GM23338 (cell line): ENCODE data around the gene C14orf93. TPM values are rescaled to one million over a fixed set of nuclear protein-coding genes. Genes with fewer than 3 reads are reported as not detected.

Source experiments
- ATAC-seq: fragments of 200-7000 bp; cut with Tn5 transposase; 3 replicates; pipeline ENCODE4 v1.9.1; 2020
- DNase-seq: peaks from one replicate; pipeline ENCODE4 v3.0.0-alpha.2; 2015; ENCODE audit warnings: low spot score
- H2AFZ ChIP-seq: fragments of 200-600 bp; sonication (generic); 2 replicates; pipeline ENCODE4 v1.8.0; 2016; ENCODE audit warnings: antibody characterized with exemption, mild to moderate bottlenecking, moderate library complexity
- H3F3A ChIP-seq: fragments of 200-600 bp; sonication (generic); replicated peaks from 2 replicates; pipeline ENCODE4 v1.8.0; 2017; ENCODE audit warnings: antibody characterized with exemption, mixed run types, low read depth
- H3K27ac ChIP-seq: fragments of 200-600 bp; sonication (generic); 2 replicates; pipeline ENCODE4 v1.6.1; 2016; ENCODE audit warnings: low read depth
- H3K27me3 ChIP-seq: fragments of 200-600 bp; sonication (generic); 2 replicates; pipeline ENCODE4 v1.8.0; 2016; ENCODE audit warnings: mild to moderate bottlenecking, mixed run types, moderate library complexity; ENCODE audit not compliant: insufficient read depth
- H3K36me3 ChIP-seq: fragments of 200-600 bp; sonication (generic); 2 replicates; pipeline ENCODE4 v1.8.0; 2016; ENCODE audit warnings: mild to moderate bottlenecking; ENCODE audit not compliant: insufficient read depth
- H3K4me1 ChIP-seq: fragments of 200-600 bp; sonication (generic); 2 replicates; pipeline ENCODE4 v1.8.0; 2016; ENCODE audit warnings: mild to moderate bottlenecking, moderate library complexity; ENCODE audit not compliant: insufficient read depth
- H3K4me2 ChIP-seq: fragments of 200-600 bp; sonication (generic); 2 replicates; pipeline ENCODE4 v1.7.1; 2017; ENCODE audit warnings: mixed run types
- H3K4me3 ChIP-seq: fragments of 200-600 bp; sonication (generic); 2 replicates; pipeline ENCODE4 v1.6.1; 2016; ENCODE audit warnings: mixed run types
- H3K79me2 ChIP-seq: fragments of 200-600 bp; sonication (generic); replicated peaks from 2 replicates; pipeline ENCODE4 v1.8.0; 2017; ENCODE audit warnings: mild to moderate bottlenecking; ENCODE audit not compliant: insufficient read depth
- H3K9me2 ChIP-seq: fragments of 200-600 bp; sonication (generic); 2 replicates; pipeline ENCODE4 v1.8.0; 2017; ENCODE audit not compliant: insufficient read depth
- H4K20me1 ChIP-seq: fragments of 200-600 bp; sonication (generic); replicated peaks from 2 replicates; pipeline ENCODE4 v1.8.0; 2017; ENCODE audit warnings: mild to moderate bottlenecking; ENCODE audit not compliant: insufficient read depth
- H3K27ac Mint-ChIP-seq: 2 replicates; pipeline ENCODE4 v1.8.0; 2020; ENCODE audit warnings: inconsistent platforms, mild to moderate bottlenecking, moderate library complexity, mixed read lengths
- H3K27me3 Mint-ChIP-seq: 3 replicates; pipeline ENCODE4 v1.8.0; 2022; ENCODE audit warnings: low read depth, mild to moderate bottlenecking, moderate library complexity, mixed read lengths, inconsistent platforms; ENCODE audit not compliant: insufficient read depth, poor library complexity
- H3K36me3 Mint-ChIP-seq: 3 replicates; pipeline ENCODE4 v1.8.0; 2021; ENCODE audit warnings: low read depth, mild to moderate bottlenecking, inconsistent platforms, moderate library complexity, mixed read lengths
- H3K4me1 Mint-ChIP-seq: 3 replicates; pipeline ENCODE4 v1.8.0; 2020; ENCODE audit warnings: mild to moderate bottlenecking, inconsistent platforms, mixed read lengths
- H3K4me3 Mint-ChIP-seq: 3 replicates; pipeline ENCODE4 v1.8.0; 2021; ENCODE audit warnings: moderate library complexity, mild to moderate bottlenecking, inconsistent platforms, mixed read lengths
- H3K9me3 Mint-ChIP-seq: 3 replicates; pipeline ENCODE4 v1.8.0; 2020; ENCODE audit warnings: moderate library complexity, mild to moderate bottlenecking, inconsistent platforms, mixed read lengths
- ZNF331 ChIP-seq: fragments of 250-450 bp; sonication (Bioruptor Pico); IDR thresholded peaks from 2 replicates; pipeline ENCODE4 v1.5.0; 2020; ENCODE audit warnings: low read depth, mild to moderate bottlenecking, moderate library complexity
- polyA plus RNA-seq: library from polyadenylated mRNA; unstranded; fragments of >200 nt; fragmentation: Nextera tagmentation; extraction: Ambion mirVana; gene quantifications from 2 replicates; pipeline ENCODE4 v1.2.1, GENCODE V29; 2016
- total RNA-seq: library from RNA; depleted of rRNA; stranded (reverse); fragments of >200 nt; shearing (Covaris generic); gene quantifications from 2 replicates; pipeline ENCODE4 v1.2.3, GENCODE V29; 2014
- TF ChIP-seq, protein P1 (sequence below), 2 experiments: fragments of 200-600 bp in 1 of 2; sonication (generic) in 1 of 2; conservative IDR thresholded peaks; 2 replicates each; pipeline versions ENCODE4 v1.5.1 to v1.6.1; 2016 to 2017; ENCODE audit warnings: antibody characterized with exemption in 2 of 2, low read depth in 2 of 2, mild to moderate bottlenecking in 2 of 2, moderate library complexity in 1 of 2
- TF ChIP-seq, protein P2 (sequence below): fragments of 250-450 bp; sonication (Bioruptor Pico); IDR thresholded peaks from 2 replicates; pipeline ENCODE4 v1.5.0; 2020; ENCODE audit warnings: mild to moderate bottlenecking, moderate library complexity
- TF ChIP-seq, protein P3 (sequence below): IDR thresholded peaks from 2 replicates; pipeline ENCODE4 v1.6.1; 2016; ENCODE audit warnings: antibody characterized with exemption

C14orf93 gene
- total and polyA plus RNA-seq, 2 experiments from 2014 or later, result 3.5 to 11.7 TPM

DNA sequence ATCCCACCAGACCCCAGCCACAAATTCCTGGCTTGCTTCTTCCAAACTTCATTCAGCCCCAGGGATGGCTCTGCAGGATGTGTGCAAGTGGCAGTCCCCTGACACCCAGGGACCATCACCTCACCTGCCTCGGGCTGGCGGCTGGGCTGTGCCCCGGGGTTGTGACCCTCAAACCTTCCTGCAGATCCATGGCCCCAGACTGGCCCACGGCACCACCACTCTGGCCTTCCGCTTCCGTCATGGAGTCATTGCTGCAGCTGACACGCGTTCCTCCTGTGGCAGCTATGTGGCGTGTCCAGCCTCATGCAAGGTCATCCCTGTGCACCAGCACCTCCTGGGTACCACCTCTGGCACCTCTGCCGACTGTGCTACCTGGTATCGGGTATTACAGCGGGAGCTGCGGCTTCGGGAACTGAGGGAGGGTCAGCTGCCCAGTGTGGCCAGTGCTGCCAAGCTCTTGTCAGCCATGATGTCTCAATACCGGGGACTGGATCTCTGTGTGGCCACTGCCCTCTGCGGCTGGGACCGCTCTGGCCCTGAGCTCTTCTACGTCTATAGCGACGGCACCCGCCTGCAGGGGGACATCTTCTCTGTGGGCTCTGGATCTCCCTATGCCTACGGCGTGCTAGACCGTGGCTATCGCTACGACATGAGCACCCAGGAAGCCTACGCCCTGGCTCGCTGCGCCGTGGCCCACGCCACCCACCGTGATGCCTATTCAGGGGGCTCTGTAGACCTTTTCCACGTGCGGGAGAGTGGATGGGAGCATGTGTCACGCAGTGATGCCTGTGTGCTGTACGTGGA, 32.4 kb upstream of the C14orf93 start, which contains the start of gene PSMB11:
TSS of gene PSMB11 (plus strand) at position 51 of the 804 bp plus-strand sequence. CDS start at position 65, 14 bp downstream.
- H2AFZ ChIP-seq, result no peak within 1 kb of the TSS
- no peaks in the 10 kb centered on the region for H3K79me2 ChIP-seq
- H3K27ac ChIP-seq, result no peak within 1 kb of the TSS
- no peaks in the 10 kb centered on the region for H4K20me1 ChIP-seq
- no peaks in the 10 kb centered on the region for H3K27me3 ChIP-seq
- Mint-ChIP-seq H3K4me1 (peaks cover 17% of the 10 kb centered on the region), H3K9me3 (no peaks in the 10 kb centered on the region; the same call in 2 of the 3 replicates), H3K36me3 (peaks cover 2% of the 10 kb centered on the region), H3K27me3 (peaks cover 17% of the 10 kb centered on the region), H3K4me3 (no peak within 1 kb of the TSS), H3K27ac (no peak within 1 kb of the TSS)
- no peak for TF ChIP-seq ZNF331 (CRISPR knock-in tag)
- TF ChIP-seq, protein P1, sequence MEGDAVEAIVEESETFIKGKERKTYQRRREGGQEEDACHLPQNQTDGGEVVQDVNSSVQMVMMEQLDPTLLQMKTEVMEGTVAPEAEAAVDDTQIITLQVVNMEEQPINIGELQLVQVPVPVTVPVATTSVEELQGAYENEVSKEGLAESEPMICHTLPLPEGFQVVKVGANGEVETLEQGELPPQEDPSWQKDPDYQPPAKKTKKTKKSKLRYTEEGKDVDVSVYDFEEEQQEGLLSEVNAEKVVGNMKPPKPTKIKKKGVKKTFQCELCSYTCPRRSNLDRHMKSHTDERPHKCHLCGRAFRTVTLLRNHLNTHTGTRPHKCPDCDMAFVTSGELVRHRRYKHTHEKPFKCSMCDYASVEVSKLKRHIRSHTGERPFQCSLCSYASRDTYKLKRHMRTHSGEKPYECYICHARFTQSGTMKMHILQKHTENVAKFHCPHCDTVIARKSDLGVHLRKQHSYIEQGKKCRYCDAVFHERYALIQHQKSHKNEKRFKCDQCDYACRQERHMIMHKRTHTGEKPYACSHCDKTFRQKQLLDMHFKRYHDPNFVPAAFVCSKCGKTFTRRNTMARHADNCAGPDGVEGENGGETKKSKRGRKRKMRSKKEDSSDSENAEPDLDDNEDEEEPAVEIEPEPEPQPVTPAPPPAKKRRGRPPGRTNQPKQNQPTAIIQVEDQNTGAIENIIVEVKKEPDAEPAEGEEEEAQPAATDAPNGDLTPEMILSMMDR (conservative IDR thresholded peaks at IDR 0.05; ENCODE audit: low read depth in 2 of 2), result peak in 1 of 2 experiments; percentile 27; a peak in 1 of 4 replicates
- no peaks in the 10 kb centered on the region for H3K9me2 ChIP-seq
- no peak within 1 kb of the TSS for H3K4me3 ChIP-seq
- DNase-seq (peak; percentile 36), ATAC-seq (peak; percentile 64)
- H3K36me3 ChIP-seq, result no peaks in the 10 kb centered on the region
- H3K4me2 ChIP-seq, result no peak within 1 kb of the TSS
- no peaks in the 10 kb centered on the region for H3K4me1 ChIP-seq
- no peaks in the 10 kb centered on the region for H3F3A ChIP-seq

DNA sequence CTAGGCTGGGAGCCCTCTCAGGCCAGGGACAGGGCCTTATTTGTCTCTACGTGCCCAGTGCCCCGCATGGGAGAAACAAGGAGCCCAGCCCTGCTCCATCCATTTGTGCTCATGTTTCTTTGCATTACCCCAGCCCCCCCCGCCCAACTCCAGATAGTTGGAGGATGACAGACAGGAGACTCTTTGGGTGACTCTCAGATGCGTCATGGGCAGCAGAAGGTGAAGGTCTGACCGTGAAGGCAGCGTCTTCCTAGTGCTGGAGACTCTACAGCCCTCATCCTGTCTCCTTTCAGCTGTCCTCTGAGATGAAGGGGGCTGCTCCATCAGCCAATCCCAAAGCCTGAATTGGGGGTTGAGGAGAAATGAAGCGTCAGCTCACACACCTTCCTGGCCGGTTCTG, 31.8 kb upstream of the C14orf93 start:
- H3K27ac ChIP-seq, result no peak overlapping the region
- DNase-seq, result no peak
- no peak overlapping the region for H3K4me3 Mint-ChIP-seq
- no peak overlapping the region for H3K4me3 ChIP-seq
- H3K4me2 ChIP-seq, result no peak overlapping the region
- H3K27me3 ChIP-seq, result no peaks in the 10 kb centered on the region
- H3K9me3 Mint-ChIP-seq, result no peaks in the 10 kb centered on the region
- no peaks in the 10 kb centered on the region for H3K4me1 ChIP-seq
- H3K36me3 ChIP-seq, result no peaks in the 10 kb centered on the region
- TF ChIP-seq, protein P2, sequence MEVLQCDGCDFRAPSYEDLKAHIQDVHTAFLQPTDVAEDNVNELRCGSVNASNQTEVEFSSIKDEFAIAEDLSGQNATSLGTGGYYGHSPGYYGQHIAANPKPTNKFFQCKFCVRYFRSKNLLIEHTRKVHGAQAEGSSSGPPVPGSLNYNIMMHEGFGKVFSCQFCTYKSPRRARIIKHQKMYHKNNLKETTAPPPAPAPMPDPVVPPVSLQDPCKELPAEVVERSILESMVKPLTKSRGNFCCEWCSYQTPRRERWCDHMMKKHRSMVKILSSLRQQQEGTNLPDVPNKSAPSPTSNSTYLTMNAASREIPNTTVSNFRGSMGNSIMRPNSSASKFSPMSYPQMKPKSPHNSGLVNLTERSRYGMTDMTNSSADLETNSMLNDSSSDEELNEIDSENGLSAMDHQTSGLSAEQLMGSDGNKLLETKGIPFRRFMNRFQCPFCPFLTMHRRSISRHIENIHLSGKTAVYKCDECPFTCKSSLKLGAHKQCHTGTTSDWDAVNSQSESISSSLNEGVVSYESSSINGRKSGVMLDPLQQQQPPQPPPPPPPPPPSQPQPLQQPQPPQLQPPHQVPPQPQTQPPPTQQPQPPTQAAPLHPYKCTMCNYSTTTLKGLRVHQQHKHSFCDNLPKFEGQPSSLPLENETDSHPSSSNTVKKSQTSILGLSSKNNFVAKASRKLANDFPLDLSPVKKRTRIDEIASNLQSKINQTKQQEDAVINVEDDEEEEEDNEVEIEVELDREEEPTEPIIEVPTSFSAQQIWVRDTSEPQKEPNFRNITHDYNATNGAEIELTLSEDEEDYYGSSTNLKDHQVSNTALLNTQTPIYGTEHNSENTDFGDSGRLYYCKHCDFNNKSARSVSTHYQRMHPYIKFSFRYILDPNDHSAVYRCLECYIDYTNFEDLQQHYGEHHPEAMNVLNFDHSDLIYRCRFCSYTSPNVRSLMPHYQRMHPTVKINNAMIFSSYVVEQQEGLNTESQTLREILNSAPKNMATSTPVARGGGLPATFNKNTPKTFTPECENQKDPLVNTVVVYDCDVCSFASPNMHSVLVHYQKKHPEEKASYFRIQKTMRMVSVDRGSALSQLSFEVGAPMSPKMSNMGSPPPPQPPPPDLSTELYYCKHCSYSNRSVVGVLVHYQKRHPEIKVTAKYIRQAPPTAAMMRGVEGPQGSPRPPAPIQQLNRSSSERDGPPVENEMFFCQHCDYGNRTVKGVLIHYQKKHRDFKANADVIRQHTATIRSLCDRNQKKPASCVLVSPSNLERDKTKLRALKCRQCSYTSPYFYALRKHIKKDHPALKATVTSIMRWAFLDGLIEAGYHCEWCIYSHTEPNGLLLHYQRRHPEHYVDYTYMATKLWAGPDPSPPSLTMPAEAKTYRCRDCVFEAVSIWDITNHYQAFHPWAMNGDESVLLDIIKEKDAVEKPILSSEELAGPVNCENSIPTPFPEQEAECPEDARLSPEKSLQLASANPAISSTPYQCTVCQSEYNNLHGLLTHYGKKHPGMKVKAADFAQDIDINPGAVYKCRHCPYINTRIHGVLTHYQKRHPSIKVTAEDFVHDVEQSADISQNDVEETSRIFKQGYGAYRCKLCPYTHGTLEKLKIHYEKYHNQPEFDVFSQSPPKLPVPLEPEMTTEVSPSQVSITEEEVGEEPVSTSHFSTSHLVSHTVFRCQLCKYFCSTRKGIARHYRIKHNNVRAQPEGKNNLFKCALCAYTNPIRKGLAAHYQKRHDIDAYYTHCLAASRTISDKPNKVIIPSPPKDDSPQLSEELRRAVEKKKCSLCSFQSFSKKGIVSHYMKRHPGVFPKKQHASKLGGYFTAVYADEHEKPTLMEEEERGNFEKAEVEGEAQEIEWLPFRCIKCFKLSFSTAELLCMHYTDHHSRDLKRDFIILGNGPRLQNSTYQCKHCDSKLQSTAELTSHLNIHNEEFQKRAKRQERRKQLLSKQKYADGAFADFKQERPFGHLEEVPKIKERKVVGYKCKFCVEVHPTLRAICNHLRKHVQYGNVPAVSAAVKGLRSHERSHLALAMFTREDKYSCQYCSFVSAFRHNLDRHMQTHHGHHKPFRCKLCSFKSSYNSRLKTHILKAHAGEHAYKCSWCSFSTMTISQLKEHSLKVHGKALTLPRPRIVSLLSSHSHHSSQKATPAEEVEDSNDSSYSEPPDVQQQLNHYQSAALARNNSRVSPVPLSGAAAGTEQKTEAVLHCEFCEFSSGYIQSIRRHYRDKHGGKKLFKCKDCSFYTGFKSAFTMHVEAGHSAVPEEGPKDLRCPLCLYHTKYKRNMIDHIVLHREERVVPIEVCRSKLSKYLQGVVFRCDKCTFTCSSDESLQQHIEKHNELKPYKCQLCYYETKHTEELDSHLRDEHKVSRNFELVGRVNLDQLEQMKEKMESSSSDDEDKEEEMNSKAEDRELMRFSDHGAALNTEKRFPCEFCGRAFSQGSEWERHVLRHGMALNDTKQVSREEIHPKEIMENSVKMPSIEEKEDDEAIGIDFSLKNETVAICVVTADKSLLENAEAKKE (CRISPR knock-in tag), result no peak
- TF ChIP-seq, protein P3, sequence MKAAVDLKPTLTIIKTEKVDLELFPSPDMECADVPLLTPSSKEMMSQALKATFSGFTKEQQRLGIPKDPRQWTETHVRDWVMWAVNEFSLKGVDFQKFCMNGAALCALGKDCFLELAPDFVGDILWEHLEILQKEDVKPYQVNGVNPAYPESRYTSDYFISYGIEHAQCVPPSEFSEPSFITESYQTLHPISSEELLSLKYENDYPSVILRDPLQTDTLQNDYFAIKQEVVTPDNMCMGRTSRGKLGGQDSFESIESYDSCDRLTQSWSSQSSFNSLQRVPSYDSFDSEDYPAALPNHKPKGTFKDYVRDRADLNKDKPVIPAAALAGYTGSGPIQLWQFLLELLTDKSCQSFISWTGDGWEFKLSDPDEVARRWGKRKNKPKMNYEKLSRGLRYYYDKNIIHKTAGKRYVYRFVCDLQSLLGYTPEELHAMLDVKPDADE, result no peak
- H3K9me2 ChIP-seq, result no peaks in the 10 kb centered on the region
- no peaks in the 10 kb centered on the region for H3K36me3 Mint-ChIP-seq
- H3F3A ChIP-seq, result no peaks in the 10 kb centered on the region
- H3K27ac Mint-ChIP-seq, result no peak overlapping the region
- no peak for ATAC-seq
- no peaks in the 10 kb centered on the region for H4K20me1 ChIP-seq
- H3K79me2 ChIP-seq, result no peaks in the 10 kb centered on the region
- H3K4me1 Mint-ChIP-seq, result peaks cover 13% of the 10 kb centered on the region
- H2AFZ ChIP-seq, result no peak overlapping the region
- H3K27me3 Mint-ChIP-seq, result peaks cover 15% of the 10 kb centered on the region
